ENCODE data around the gene PEX6. TPM values are rescaled to one million over a fixed set of nuclear protein-coding genes. Genes with fewer than 3 reads are reported as not detected.

PEX6 gene
- polyA plus RNA-seq, 1 of the 3 experiments (the other 2 are of a cell fraction): 15.3 TPM

DNA sequence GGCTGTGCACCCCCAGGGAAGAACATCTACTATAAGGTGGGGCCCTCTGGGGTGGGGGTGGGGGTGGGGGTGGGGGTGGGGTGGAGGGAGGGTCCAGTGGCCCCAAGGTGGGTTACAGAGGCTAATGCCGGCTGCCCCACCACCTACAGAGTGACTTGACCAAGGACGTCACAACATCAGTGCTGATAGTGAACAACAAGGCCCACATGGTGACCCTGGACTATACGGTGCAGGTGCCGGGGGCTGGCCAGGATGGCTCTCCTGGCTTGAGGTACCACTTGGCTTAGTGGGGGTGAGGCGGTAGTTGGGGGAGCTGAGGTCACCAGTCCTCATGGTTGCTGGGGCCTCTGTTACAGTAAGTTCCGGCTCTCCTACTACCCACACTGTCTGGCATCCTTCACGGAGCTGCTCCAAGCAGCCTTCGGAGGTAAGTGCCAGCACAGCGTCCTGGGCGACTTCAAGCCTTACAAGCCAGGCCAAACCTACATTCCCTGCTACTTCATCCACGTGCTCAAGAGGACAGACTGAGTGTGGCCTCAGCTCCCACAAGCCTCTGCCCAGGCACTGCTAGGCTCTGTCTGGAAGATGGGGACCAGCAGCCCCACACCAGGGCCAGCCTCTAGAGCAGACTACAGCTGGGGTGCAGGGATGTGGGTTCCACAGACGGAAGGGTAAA lies 15.7 kb downstream of the PEX6 start:
- H3K79me2 ChIP-seq (ENCODE audit: insufficient read depth): no peaks in the 10 kb centered on the region
- no peaks in the 10 kb centered on the region for H4K20me1 ChIP-seq (ENCODE audit: insufficient read depth)
- 85% methylated on average over 11 of the region's 12 CpGs for WGBS (ENCODE audit: low lambda C conversion rate)
- POLR2A ChIA-PET: interaction anchor here (2.1 kb wide), 1 partner anchor 15 kb away, joined by 4 read pairs; the partner anchor contains the start of gene PEX6
- no peaks in the 10 kb centered on the region for H3F3A ChIP-seq (replicated peaks; ENCODE audit: insufficient read depth)
- no peak for DNase-seq
- no peaks in the 10 kb centered on the region for H3K9me2 ChIP-seq
- peaks cover 0 to 7% of the 10 kb centered on the region in 2 experiments; a peak in 1 of 4 replicates for H3K4me1 ChIP-seq (ENCODE audit: control insufficient read depth in 1 of 2, insufficient read depth in 2 of 2, low read depth in 1 of 2, low read length in 1 of 2)
- H3K27ac ChIP-seq (ENCODE audit: low read depth in 2 of 2, low read length in 1 of 2): no peak overlapping the region
- no peaks in the 10 kb centered on the region for H3K27me3 ChIP-seq (ENCODE audit: insufficient read depth)
- no peak overlapping the region for H3K9ac ChIP-seq
- CTCF ChIA-PET: interaction anchor here (0.8 to 1.9 kb wide), 4 partner anchors 9 to 46 kb away, joined by 4 to 6 read pairs (median 5); partner anchors contain the start of gene PEX6
- H3K4me2 ChIP-seq: no peak overlapping the region
- H3K4me3 ChIP-seq (ENCODE audit: low read depth in 2 of 2, low read length in 1 of 2): no peak overlapping the region
- peaks cover 0 to 30% of the 10 kb centered on the region in 2 experiments for H3K36me3 ChIP-seq (replicated peaks in 1 of 2; ENCODE audit: control insufficient read depth in 1 of 2, insufficient read depth in 2 of 2, low read length in 1 of 2)
- TF ChIP-seq, protein P1, sequence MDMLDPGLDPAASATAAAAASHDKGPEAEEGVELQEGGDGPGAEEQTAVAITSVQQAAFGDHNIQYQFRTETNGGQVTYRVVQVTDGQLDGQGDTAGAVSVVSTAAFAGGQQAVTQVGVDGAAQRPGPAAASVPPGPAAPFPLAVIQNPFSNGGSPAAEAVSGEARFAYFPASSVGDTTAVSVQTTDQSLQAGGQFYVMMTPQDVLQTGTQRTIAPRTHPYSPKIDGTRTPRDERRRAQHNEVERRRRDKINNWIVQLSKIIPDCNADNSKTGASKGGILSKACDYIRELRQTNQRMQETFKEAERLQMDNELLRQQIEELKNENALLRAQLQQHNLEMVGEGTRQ (IDR thresholded peaks at IDR 0.05; ENCODE audit: borderline replicate concordance, low read depth, low read length): no peak
- TF ChIP-seq EZH2phosphoT487 (IDR thresholded peaks at IDR 0.05; ENCODE audit: borderline replicate concordance, low read depth) (no peak), RXRA (IDR thresholded peaks at IDR 0.05; ENCODE audit: borderline replicate concordance, low read depth) (no peak), GATA2 (CRISPR knock-in tag; IDR thresholded peaks at IDR 0.05) (no peak), SIN3A (IDR thresholded peaks at IDR 0.05; ENCODE audit: borderline replicate concordance, low read depth, low read length) (no peak), EP300 (IDR thresholded peaks at IDR 0.05; ENCODE audit: borderline replicate concordance in 1 of 2, low read depth in 1 of 2, low read length in 1 of 2) (no peak), ELF1 (IDR thresholded peaks at IDR 0.05) (no peak), FOXJ3 (CRISPR knock-in tag; IDR thresholded peaks at IDR 0.05) (no peak)
- TF ChIP-seq, protein P2, sequence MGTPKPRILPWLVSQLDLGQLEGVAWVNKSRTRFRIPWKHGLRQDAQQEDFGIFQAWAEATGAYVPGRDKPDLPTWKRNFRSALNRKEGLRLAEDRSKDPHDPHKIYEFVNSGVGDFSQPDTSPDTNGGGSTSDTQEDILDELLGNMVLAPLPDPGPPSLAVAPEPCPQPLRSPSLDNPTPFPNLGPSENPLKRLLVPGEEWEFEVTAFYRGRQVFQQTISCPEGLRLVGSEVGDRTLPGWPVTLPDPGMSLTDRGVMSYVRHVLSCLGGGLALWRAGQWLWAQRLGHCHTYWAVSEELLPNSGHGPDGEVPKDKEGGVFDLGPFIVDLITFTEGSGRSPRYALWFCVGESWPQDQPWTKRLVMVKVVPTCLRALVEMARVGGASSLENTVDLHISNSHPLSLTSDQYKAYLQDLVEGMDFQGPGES (IDR thresholded peaks at IDR 0.05; ENCODE audit: low read depth, low read length): no peak
- no peaks in the 10 kb centered on the region for H3K9me3 ChIP-seq
- no peak overlapping the region for H2AFZ ChIP-seq (ENCODE audit: low read depth)

DNA sequence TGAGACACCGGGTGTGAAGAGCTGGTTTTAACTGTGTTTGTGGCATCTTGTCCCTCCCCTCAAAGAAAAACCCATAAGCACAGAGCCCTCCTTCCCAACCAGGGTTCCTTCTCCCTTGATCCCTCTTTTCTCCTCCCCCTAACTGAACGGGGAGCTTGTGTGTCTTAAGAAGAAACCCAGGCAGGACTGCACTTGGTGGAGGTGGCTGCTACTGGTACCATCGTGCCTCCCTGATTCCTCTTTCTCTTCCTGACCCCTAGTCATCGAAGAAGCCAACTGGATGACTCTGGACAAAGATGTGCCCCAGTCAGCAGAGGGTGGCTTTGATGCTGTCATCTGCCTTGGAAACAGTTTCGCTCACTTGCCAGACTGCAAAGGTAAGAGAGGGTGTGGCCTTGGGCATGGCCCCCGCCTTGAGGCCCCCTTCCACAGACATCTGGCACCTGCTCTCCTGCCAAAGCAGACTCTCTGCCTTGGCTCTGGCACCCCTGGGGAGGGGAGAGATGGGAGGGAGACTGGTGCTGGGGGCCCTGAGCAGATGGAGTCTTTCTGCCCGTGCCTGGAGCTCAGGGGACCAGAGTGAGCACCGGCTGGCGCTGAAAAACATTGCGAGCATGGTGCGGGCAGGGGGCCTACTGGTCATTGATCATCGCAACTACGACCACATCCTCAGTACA lies 16.3 kb downstream of the PEX6 start:
- ChIA-PET CTCF (interaction anchor here (1.7 kb wide), 1 partner anchor 12 kb away, joined by 6 read pairs; no protein-coding TSS in a partner anchor), POLR2A (interaction anchor here (2.1 kb wide), 1 partner anchor 16 kb away, joined by 4 read pairs; the partner anchor contains the start of gene PEX6)
- Histone ChIP-seq H3K4me1 (ENCODE audit: control insufficient read depth in 1 of 2, insufficient read depth in 2 of 2, low read depth in 1 of 2, low read length in 1 of 2) (peaks cover 0 to 7% of the 10 kb centered on the region in 2 experiments; a peak in 1 of 4 replicates), H3K79me2 (ENCODE audit: insufficient read depth) (no peaks in the 10 kb centered on the region), H2AFZ (ENCODE audit: low read depth) (no peak overlapping the region), H3K9me3 (no peaks in the 10 kb centered on the region), H3F3A (replicated peaks; ENCODE audit: insufficient read depth) (no peaks in the 10 kb centered on the region), H3K36me3 (replicated peaks in 1 of 2; ENCODE audit: control insufficient read depth in 1 of 2, insufficient read depth in 2 of 2, low read length in 1 of 2) (peaks cover 0 to 30% of the 10 kb centered on the region in 2 experiments), H3K9ac (no peak overlapping the region), H4K20me1 (ENCODE audit: insufficient read depth) (no peaks in the 10 kb centered on the region), H3K27me3 (ENCODE audit: insufficient read depth) (no peaks in the 10 kb centered on the region), H3K27ac (ENCODE audit: low read depth in 2 of 2, low read length in 1 of 2) (no peak overlapping the region), H3K4me2 (no peak overlapping the region), H3K9me2 (no peaks in the 10 kb centered on the region), H3K4me3 (ENCODE audit: low read depth in 2 of 2, low read length in 1 of 2) (no peak overlapping the region)
- no peak for DNase-seq
- TF ChIP-seq ELF1 (IDR thresholded peaks at IDR 0.05) (no peak), GATA2 (CRISPR knock-in tag; IDR thresholded peaks at IDR 0.05) (no peak), FOSL2 (IDR thresholded peaks at IDR 0.05; ENCODE audit: borderline replicate concordance, low read depth) (no peak), RCOR1 (IDR thresholded peaks at IDR 0.05; ENCODE audit: low read length) (no peak), TCF12 (IDR thresholded peaks at IDR 0.05) (no peak)
- TF ChIP-seq, protein P1 (IDR thresholded peaks at IDR 0.05; ENCODE audit: borderline replicate concordance, low read depth, low read length): no peak
- TF ChIP-seq, protein P3, sequence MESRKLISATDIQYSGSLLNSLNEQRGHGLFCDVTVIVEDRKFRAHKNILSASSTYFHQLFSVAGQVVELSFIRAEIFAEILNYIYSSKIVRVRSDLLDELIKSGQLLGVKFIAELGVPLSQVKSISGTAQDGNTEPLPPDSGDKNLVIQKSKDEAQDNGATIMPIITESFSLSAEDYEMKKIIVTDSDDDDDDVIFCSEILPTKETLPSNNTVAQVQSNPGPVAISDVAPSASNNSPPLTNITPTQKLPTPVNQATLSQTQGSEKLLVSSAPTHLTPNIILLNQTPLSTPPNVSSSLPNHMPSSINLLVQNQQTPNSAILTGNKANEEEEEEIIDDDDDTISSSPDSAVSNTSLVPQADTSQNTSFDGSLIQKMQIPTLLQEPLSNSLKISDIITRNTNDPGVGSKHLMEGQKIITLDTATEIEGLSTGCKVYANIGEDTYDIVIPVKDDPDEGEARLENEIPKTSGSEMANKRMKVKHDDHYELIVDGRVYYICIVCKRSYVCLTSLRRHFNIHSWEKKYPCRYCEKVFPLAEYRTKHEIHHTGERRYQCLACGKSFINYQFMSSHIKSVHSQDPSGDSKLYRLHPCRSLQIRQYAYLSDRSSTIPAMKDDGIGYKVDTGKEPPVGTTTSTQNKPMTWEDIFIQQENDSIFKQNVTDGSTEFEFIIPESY (IDR thresholded peaks at IDR 0.05; ENCODE audit: borderline replicate concordance, low read depth): no peak
- WGBS (ENCODE audit: low lambda C conversion rate): 93% methylated on average over 13 of the region's 13 CpGs

Data from SK-N-SH (cell line).